A549 (cell line): ENCODE measurements around the gene NUFIP2. TPM values are rescaled to one million over a fixed set of nuclear protein-coding genes. Genes with fewer than 3 reads are reported as not detected.

ENCODE experiments used
- ATAC-seq, 2 experiments: fragments of 200-7000 bp in 1 of 2; fragments of >200 bp in 1 of 2; cut with Nextera tagmentation in 1 of 2; cut with Tn5 transposase in 1 of 2; 3 replicates each; pipeline versions ENCODE4 v1.8.0 to v1.9.1; 2018 to 2020; ENCODE audit warnings: mild to moderate bottlenecking in 1 of 2, moderate library complexity in 1 of 2
- CTCF ChIA-PET: fragments of 300-600 bp; sonication (Branson Sonifier 250); formaldehyde crosslinking; extraction: SDS; loops from one replicate; lab custom pipeline; 2021; ENCODE audit warnings: antibody characterized with exemption, inconsistent platforms; lab: Yijun Ruan, JAX
- POLR2A ChIA-PET: fragments of 350-600 bp; formaldehyde crosslinking; extraction: SDS; loops from one replicate; lab custom pipeline; 2021; ENCODE audit warnings: antibody characterized with exemption, inconsistent platforms; lab: Yijun Ruan, JAX
- DNase-seq, 2 experiments: peaks; one replicate each; pipeline versions ENCODE4 v3.0.0 to v3.0.0-alpha.2; 2011 to 2016; ENCODE audit warnings: low read depth in 1 of 2, low spot score in 1 of 2
- FAIRE-seq: peaks from 2 replicates; lab custom pipeline; 2011; peaks lifted over from hg19 to GRCh38; lab: Jason Lieb, UNC
- H3K27ac ChIP-seq, 2 experiments: fragments of >200 bp; sonication (Bioruptor Twin); formaldehyde crosslinking; 3 replicates each; pipeline ENCODE4 v1.5.1; 2016 to 2017
- H3K4me1 ChIP-seq: fragments of >200 bp; sonication (Bioruptor Twin); formaldehyde crosslinking; 3 replicates; pipeline ENCODE4 v1.6.1; 2016
- H3K4me2 ChIP-seq: fragments of >200 bp; sonication (Bioruptor Twin); formaldehyde crosslinking; 3 replicates; pipeline ENCODE4 v1.6.1; 2016
- H3K4me3 ChIP-seq: fragments of >200 bp; sonication (Bioruptor Twin); formaldehyde crosslinking; 3 replicates; pipeline ENCODE4 v1.5.1; 2016
- H3K9me3 ChIP-seq: fragments of >200 bp; sonication (Bioruptor Twin); formaldehyde crosslinking; 3 replicates; pipeline ENCODE4 v1.6.1; 2016
- CBX8 ChIP-seq: fragments of 200-600 bp; sonication (generic); IDR thresholded peaks from 2 replicates; pipeline ENCODE4 v1.6.1; 2016
- EHMT2 ChIP-seq: fragments of 200-600 bp; sonication (generic); IDR thresholded peaks from 2 replicates; pipeline ENCODE4 v1.6.1; 2016; ENCODE audit warnings: antibody characterized with exemption, low read depth, mild to moderate bottlenecking, moderate library complexity
- EP300 ChIP-seq, 2 experiments: fragments of >200 bp; sonication (Bioruptor Twin); formaldehyde crosslinking; IDR thresholded peaks; 2 replicates in 1 of 2; 3 replicates in 1 of 2; pipeline ENCODE4 v1.6.1; 2016 to 2017
- FOXS1 ChIP-seq: fragments of 250-450 bp; sonication (Bioruptor Pico); IDR thresholded peaks from 2 replicates; pipeline ENCODE4 v1.5.0; 2020; ENCODE audit warnings: mild to moderate bottlenecking, moderate library complexity
- GATA3 ChIP-seq: IDR thresholded peaks from 2 replicates; pipeline ENCODE4 v1.6.1; 2012; ENCODE audit warnings: borderline replicate concordance
- HDAC2 ChIP-seq: fragments of 200-600 bp; sonication (generic); IDR thresholded peaks from 2 replicates; pipeline ENCODE4 v1.6.1; 2016
- JUNB ChIP-seq: fragments of >200 bp; sonication (Bioruptor Twin); formaldehyde crosslinking; IDR thresholded peaks from 2 replicates; pipeline ENCODE4 v1.6.1; 2016
- MAFK ChIP-seq: fragments of 450-650 bp; IDR thresholded peaks from 2 replicates; pipeline ENCODE4 v1.6.1; 2014; ENCODE audit not compliant: partially characterized antibody
- MAZ ChIP-seq: fragments of 150-350 bp; IDR thresholded peaks from 2 replicates; pipeline ENCODE4 v1.6.1; 2014; ENCODE audit warnings: antibody characterized with exemption, low read depth, low read length, borderline replicate concordance
- NFE2L2 ChIP-seq: fragments of 150-350 bp; conservative IDR thresholded peaks from 2 replicates; pipeline ENCODE4 v1.6.1; 2014; ENCODE audit warnings: low read length
- NR3C1 ChIP-seq: fragments of >200 bp; sonication (Bioruptor Twin); formaldehyde crosslinking; IDR thresholded peaks from 3 replicates; pipeline ENCODE4 v1.6.1; 2017
- RAD21 ChIP-seq, 2 experiments: fragments of >200 bp in 1 of 2; sonication (Bioruptor Twin) in 1 of 2; formaldehyde crosslinking in 1 of 2; IDR thresholded peaks in 1 of 2; conservative IDR thresholded peaks in 1 of 2; 2 replicates in 1 of 2; 3 replicates in 1 of 2; pipeline ENCODE4 v1.6.1; 2012 to 2018; ENCODE audit warnings: inconsistent platforms in 1 of 2
- RCOR1 ChIP-seq: fragments of 150-350 bp; IDR thresholded peaks from 2 replicates; pipeline ENCODE4 v1.6.1; 2014; ENCODE audit warnings: antibody characterized with exemption, low read length, low read depth
- RNF2 ChIP-seq: fragments of 200-600 bp; sonication (generic); IDR thresholded peaks from 2 replicates; pipeline ENCODE4 v1.6.1; 2016; ENCODE audit warnings: low read depth, mild to moderate bottlenecking, antibody characterized with exemption, moderate library complexity, borderline replicate concordance
- TP53 ChIP-seq: fragments of 250-450 bp; sonication (Bioruptor Pico); IDR thresholded peaks from 2 replicates; pipeline ENCODE4 v1.5.0; 2021; ENCODE audit warnings: mild to moderate bottlenecking, moderate library complexity
- ZC3H11A ChIP-seq: fragments of 450-650 bp; IDR thresholded peaks from 2 replicates; pipeline ENCODE4 v1.6.1; 2014; ENCODE audit warnings: antibody characterized with exemption, mild to moderate bottlenecking
- ZNF302 ChIP-seq: fragments of 250-450 bp; sonication (Bioruptor Pico); IDR thresholded peaks from 2 replicates; pipeline ENCODE4 v1.9.0; 2021; ENCODE audit warnings: inconsistent platforms, mild to moderate bottlenecking, moderate library complexity
- ZSCAN20 ChIP-seq: fragments of 250-450 bp; sonication (Bioruptor Pico); IDR thresholded peaks from 2 replicates; pipeline ENCODE4 v1.8.0; 2022; ENCODE audit warnings: mild to moderate bottlenecking, moderate library complexity
- WGBS: methylation state at CpG from one replicate; pipeline ENCODE4 v1.1.6; 2017; ENCODE audit errors: missing lambda C conversion rate; 5-methylcytosine and 5-hydroxymethylcytosine counted together
- polyA plus RNA-seq, 4 experiments: library from polyadenylated mRNA; depleted of rRNA in 3 of 4; stranded (reverse); fragments of >200 nt; fragmentation: RNase III in 1 of 4; extraction: RNeasy Plus Mini Kit Qiagen cat#74134 plus additional on column Dnase treatment in 1 of 4; gene quantifications; 2 replicates in 3 of 4; 3 replicates in 1 of 4; pipeline ENCODE4 v1.2.3, GENCODE V29; 2011 to 2017
- TF ChIP-seq, protein P1 (sequence below): fragments of >200 bp; sonication (Bioruptor Twin); formaldehyde crosslinking; IDR thresholded peaks from 3 replicates; pipeline ENCODE4 v1.5.1; 2016
- TF ChIP-seq, protein P2 (sequence below): fragments of 250-450 bp; sonication (Bioruptor Pico); IDR thresholded peaks from 2 replicates; pipeline ENCODE4 v1.5.0; 2021; ENCODE audit warnings: mild to moderate bottlenecking, moderate library complexity, borderline replicate concordance
- TF ChIP-seq, protein P3 (sequence below): fragments of 150-350 bp; IDR thresholded peaks from 2 replicates; pipeline ENCODE4 v1.6.1; 2014; ENCODE audit warnings: low read depth, mild to moderate bottlenecking, low read length
- TF ChIP-seq, protein P4 (sequence below): fragments of >200 bp; sonication (Bioruptor Twin); formaldehyde crosslinking; IDR thresholded peaks from 3 replicates; pipeline ENCODE4 v1.6.1; 2016
- TF ChIP-seq, protein P5 (sequence below): IDR thresholded peaks from 2 replicates; pipeline ENCODE4 v1.6.1; 2012
- TF ChIP-seq, protein P6 (sequence below): fragments of 200-600 bp; sonication (generic); IDR thresholded peaks from 2 replicates; pipeline ENCODE4 v1.6.1; 2016; ENCODE audit warnings: antibody characterized with exemption, mild to moderate bottlenecking, moderate library complexity

Gene NUFIP2
- polyA plus RNA-seq, 2 of the 4 experiments (the other 2 are of a cell fraction): 29.4 to 33.1 TPM

DNA sequence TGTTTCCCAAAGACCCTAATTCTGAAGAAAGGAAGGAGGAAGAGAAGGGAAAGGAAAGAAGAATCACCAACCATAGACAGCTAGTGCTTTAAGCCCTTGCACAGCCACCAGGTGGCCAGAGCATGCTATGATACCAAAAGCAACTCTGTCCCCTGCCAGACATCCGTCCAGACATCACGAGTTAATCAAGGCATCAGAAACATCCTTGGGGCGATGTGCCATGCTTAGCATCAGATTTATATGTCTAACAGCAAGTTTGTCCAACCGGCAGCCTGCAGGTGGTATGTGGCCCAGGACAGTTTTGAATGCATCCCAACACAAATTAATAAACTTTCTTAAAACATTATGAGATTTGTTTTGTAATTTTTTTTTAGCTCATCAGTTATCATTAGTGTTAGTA, 50.2 kb downstream of the NUFIP2 start (continued):
- peak; percentile 66 to 68 for TF ChIP-seq RAD21 (conservative IDR thresholded peaks at IDR 0.05 in 1 of 2, IDR thresholded peaks at IDR 0.05 in 1 of 2)
- no peak for TF ChIP-seq FOXS1 (CRISPR knock-in tag)
- TF ChIP-seq GATA3: no peak
- TF ChIP-seq, protein P1, sequence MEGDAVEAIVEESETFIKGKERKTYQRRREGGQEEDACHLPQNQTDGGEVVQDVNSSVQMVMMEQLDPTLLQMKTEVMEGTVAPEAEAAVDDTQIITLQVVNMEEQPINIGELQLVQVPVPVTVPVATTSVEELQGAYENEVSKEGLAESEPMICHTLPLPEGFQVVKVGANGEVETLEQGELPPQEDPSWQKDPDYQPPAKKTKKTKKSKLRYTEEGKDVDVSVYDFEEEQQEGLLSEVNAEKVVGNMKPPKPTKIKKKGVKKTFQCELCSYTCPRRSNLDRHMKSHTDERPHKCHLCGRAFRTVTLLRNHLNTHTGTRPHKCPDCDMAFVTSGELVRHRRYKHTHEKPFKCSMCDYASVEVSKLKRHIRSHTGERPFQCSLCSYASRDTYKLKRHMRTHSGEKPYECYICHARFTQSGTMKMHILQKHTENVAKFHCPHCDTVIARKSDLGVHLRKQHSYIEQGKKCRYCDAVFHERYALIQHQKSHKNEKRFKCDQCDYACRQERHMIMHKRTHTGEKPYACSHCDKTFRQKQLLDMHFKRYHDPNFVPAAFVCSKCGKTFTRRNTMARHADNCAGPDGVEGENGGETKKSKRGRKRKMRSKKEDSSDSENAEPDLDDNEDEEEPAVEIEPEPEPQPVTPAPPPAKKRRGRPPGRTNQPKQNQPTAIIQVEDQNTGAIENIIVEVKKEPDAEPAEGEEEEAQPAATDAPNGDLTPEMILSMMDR: peak; percentile 66
- no peak for TF ChIP-seq EHMT2
- no peak for TF ChIP-seq MAFK
- no peak for TF ChIP-seq MAZ
- TF ChIP-seq, protein P2, sequence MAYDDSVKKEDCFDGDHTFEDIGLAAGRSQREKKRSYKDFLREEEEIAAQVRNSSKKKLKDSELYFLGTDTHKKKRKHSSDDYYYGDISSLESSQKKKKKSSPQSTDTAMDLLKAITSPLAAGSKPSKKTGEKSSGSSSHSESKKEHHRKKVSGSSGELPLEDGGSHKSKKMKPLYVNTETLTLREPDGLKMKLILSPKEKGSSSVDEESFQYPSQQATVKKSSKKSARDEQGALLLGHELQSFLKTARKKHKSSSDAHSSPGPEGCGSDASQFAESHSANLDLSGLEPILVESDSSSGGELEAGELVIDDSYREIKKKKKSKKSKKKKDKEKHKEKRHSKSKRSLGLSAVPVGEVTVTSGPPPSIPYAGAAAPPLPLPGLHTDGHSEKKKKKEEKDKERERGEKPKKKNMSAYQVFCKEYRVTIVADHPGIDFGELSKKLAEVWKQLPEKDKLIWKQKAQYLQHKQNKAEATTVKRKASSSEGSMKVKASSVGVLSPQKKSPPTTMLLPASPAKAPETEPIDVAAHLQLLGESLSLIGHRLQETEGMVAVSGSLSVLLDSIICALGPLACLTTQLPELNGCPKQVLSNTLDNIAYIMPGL (CRISPR knock-in tag): no peak
- TF ChIP-seq EP300 (IDR thresholded peaks at IDR 0.05): no peak
- TF ChIP-seq, all 56 proteins: peak for 4

DNA sequence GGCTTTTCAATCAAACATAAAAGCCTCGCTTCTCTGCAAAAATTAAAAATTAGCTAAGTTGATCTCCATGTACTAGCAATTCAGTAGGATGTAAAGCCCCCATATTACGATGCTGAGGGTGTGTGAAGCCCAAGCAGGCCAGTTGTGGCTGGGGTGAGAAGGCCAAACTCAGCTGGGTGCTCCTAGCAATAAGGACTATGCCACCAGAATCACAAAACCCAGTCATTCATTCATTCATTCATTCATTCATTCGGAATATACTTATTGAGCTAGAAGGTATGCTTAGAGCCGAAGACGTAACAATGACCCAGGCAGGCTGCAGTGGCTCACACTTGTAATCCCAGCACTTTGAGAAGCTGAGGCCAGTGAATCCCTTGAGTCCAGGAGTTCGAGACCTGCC, 51.2 kb downstream of the NUFIP2 start:
- H3K9me3 ChIP-seq: no peaks in the 10 kb centered on the region
- no peak overlapping the region for H3K4me2 ChIP-seq
- FAIRE-seq (no peak), DNase-seq (no peak), ATAC-seq (no peak)
- peak overlapping the region; percentile 2 to 93; a peak in 4 of 6 replicates for H3K27ac ChIP-seq
- WGBS: 91% methylated on average over 6 of the region's 6 CpGs
- CTCF ChIA-PET: interaction anchor here (1.1 to 7.8 kb wide), 13 partner anchors 7 to 126 kb away, joined by 3 to 99 read pairs (median 11); partner anchors contain the start of gene NUFIP2
- POLR2A ChIA-PET: interaction anchor here (1.0 kb wide), 1 partner anchor 9 kb away, joined by 3 read pairs; no protein-coding TSS in a partner anchor
- peaks cover 43% of the 10 kb centered on the region for H3K4me1 ChIP-seq
- TF ChIP-seq ZC3H11A (no peak), CBX8 (no peak), HDAC2 (no peak), NFE2L2 (no peak), FOXS1 (CRISPR knock-in tag) (no peak), ZNF302 (no peak), TP53 (CRISPR knock-in tag) (no peak), ZSCAN20 (CRISPR knock-in tag) (no peak), MAZ (no peak), JUNB (no peak), EHMT2 (no peak), RNF2 (no peak), NR3C1 (no peak), RCOR1 (no peak)
- TF ChIP-seq, protein P3, sequence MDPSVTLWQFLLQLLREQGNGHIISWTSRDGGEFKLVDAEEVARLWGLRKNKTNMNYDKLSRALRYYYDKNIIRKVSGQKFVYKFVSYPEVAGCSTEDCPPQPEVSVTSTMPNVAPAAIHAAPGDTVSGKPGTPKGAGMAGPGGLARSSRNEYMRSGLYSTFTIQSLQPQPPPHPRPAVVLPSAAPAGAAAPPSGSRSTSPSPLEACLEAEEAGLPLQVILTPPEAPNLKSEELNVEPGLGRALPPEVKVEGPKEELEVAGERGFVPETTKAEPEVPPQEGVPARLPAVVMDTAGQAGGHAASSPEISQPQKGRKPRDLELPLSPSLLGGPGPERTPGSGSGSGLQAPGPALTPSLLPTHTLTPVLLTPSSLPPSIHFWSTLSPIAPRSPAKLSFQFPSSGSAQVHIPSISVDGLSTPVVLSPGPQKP: no peak
- TF ChIP-seq, protein P1: no peak
- TF ChIP-seq, protein P4, sequence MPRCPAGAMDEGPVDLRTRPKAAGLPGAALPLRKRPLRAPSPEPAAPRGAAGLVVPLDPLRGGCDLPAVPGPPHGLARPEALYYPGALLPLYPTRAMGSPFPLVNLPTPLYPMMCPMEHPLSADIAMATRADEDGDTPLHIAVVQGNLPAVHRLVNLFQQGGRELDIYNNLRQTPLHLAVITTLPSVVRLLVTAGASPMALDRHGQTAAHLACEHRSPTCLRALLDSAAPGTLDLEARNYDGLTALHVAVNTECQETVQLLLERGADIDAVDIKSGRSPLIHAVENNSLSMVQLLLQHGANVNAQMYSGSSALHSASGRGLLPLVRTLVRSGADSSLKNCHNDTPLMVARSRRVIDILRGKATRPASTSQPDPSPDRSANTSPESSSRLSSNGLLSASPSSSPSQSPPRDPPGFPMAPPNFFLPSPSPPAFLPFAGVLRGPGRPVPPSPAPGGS: no peak
- TF ChIP-seq, protein P5, sequence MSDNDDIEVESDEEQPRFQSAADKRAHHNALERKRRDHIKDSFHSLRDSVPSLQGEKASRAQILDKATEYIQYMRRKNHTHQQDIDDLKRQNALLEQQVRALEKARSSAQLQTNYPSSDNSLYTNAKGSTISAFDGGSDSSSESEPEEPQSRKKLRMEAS: no peak
- TF ChIP-seq, protein P6, sequence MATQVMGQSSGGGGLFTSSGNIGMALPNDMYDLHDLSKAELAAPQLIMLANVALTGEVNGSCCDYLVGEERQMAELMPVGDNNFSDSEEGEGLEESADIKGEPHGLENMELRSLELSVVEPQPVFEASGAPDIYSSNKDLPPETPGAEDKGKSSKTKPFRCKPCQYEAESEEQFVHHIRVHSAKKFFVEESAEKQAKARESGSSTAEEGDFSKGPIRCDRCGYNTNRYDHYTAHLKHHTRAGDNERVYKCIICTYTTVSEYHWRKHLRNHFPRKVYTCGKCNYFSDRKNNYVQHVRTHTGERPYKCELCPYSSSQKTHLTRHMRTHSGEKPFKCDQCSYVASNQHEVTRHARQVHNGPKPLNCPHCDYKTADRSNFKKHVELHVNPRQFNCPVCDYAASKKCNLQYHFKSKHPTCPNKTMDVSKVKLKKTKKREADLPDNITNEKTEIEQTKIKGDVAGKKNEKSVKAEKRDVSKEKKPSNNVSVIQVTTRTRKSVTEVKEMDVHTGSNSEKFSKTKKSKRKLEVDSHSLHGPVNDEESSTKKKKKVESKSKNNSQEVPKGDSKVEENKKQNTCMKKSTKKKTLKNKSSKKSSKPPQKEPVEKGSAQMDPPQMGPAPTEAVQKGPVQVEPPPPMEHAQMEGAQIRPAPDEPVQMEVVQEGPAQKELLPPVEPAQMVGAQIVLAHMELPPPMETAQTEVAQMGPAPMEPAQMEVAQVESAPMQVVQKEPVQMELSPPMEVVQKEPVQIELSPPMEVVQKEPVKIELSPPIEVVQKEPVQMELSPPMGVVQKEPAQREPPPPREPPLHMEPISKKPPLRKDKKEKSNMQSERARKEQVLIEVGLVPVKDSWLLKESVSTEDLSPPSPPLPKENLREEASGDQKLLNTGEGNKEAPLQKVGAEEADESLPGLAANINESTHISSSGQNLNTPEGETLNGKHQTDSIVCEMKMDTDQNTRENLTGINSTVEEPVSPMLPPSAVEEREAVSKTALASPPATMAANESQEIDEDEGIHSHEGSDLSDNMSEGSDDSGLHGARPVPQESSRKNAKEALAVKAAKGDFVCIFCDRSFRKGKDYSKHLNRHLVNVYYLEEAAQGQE: no peak
- H3K4me3 ChIP-seq: no peak overlapping the region
